Smooth muscle cell (in vitro differentiated cells): ENCODE measurements around the gene RPS6KA3. TPM values are rescaled to one million over a fixed set of nuclear protein-coding genes. Genes with fewer than 3 reads are reported as not detected.

Experiments
- DNase-seq: peaks from one replicate; lab custom pipeline; 2025; ENCODE audit not compliant: unreplicated experiment; lab: John Stamatoyannopoulos, UW
- H2AFZ ChIP-seq: fragments of 200-600 bp; sonication (generic); 2 replicates; pipeline ENCODE4 v1.6.0; 2016; ENCODE audit warnings: antibody characterized with exemption, low read depth, mild to moderate bottlenecking
- H3F3A ChIP-seq: fragments of 200-600 bp; sonication (generic); 2 replicates; pipeline ENCODE4 v1.6.0; 2017; ENCODE audit warnings: antibody characterized with exemption, low read depth
- H3K27ac ChIP-seq: fragments of 200-600 bp; sonication (generic); 2 replicates; pipeline ENCODE4 v1.5.1; 2016; ENCODE audit warnings: low read depth, mild to moderate bottlenecking
- H3K27me3 ChIP-seq: fragments of 200-600 bp; sonication (generic); 2 replicates; pipeline ENCODE4 v1.6.1; 2016; ENCODE audit warnings: low read depth, mild to moderate bottlenecking
- H3K36me3 ChIP-seq: fragments of 200-600 bp; sonication (generic); 2 replicates; pipeline ENCODE4 v1.5.1; 2016; ENCODE audit warnings: low read depth
- H3K4me1 ChIP-seq: fragments of 200-600 bp; sonication (generic); 2 replicates; pipeline ENCODE4 v1.5.1; 2016; ENCODE audit warnings: low read depth
- H3K4me2 ChIP-seq: fragments of 200-600 bp; sonication (generic); 2 replicates; pipeline ENCODE4 v1.6.0; 2016; ENCODE audit warnings: mild to moderate bottlenecking
- H3K4me3 ChIP-seq: fragments of 200-600 bp; sonication (generic); 2 replicates; pipeline ENCODE4 v1.5.1; 2016; ENCODE audit warnings: mild to moderate bottlenecking
- H3K79me2 ChIP-seq: fragments of 200-600 bp; sonication (generic); 2 replicates; pipeline ENCODE4 v1.6.0; 2016; ENCODE audit warnings: low read depth, mild to moderate bottlenecking
- H3K9ac ChIP-seq: fragments of 200-600 bp; sonication (generic); 2 replicates; pipeline ENCODE4 v1.6.0; 2016; ENCODE audit warnings: low read depth
- H3K9me3 ChIP-seq: fragments of 200-600 bp; sonication (generic); replicated peaks from 2 replicates; pipeline ENCODE4 v1.5.1; 2016; ENCODE audit warnings: low read depth
- H4K20me1 ChIP-seq: fragments of 200-600 bp; sonication (generic); 2 replicates; pipeline ENCODE4 v1.6.0; 2016; ENCODE audit warnings: low read depth
- WGBS: methylation state at CpG from one replicate; pipeline ENCODE4 v1.1.7; 2016; ENCODE audit warnings: low lambda C conversion rate; 5-methylcytosine and 5-hydroxymethylcytosine counted together
- polyA plus RNA-seq: library from polyadenylated mRNA; unstranded; fragments of >200 nt; fragmentation: Nextera tagmentation; extraction: Ambion mirVana; gene quantifications from 2 replicates; pipeline ENCODE4 v1.2.1, GENCODE V29; 2016
- total RNA-seq: library from RNA; depleted of rRNA; stranded (reverse); fragments of >200 nt; gene quantifications from 2 replicates; pipeline ENCODE4 v1.2.3, GENCODE V29; 2014
- TF ChIP-seq, protein P1 (sequence below): fragments of 200-600 bp; sonication (generic); IDR thresholded peaks from 2 replicates; pipeline ENCODE4 v1.5.1; 2017; ENCODE audit warnings: borderline replicate concordance, mild to moderate bottlenecking, antibody characterized with exemption; ENCODE audit not compliant: insufficient read depth, poor library complexity, severe bottlenecking

The RPS6KA3 gene
- total and polyA plus RNA-seq, 2 experiments from 2014 or later, result 15.4 to 37.2 TPM

DNA sequence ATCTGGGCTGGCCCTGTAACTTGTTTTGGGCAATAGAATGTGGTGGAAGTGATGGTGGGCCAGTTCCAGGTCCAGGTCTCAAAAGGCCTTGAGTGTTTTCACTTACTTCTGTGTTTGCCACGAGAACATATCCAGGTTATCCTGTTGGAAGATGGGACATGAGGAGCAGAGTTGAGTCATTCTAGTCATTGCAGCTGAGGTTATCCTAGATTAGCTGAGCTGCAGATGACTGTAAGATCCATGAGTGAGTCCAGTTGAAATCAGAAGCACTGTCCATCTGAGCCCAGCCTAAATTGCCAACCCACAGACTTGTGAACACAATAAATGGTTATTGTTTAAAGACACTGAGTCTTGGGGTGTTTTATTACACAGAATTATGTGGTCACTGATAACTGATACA is 45.3 kb upstream of the RPS6KA3 start:
- DNase-seq, result no peak
- WGBS, result 42% methylated on average over 1 of the region's 1 CpG
- Histone ChIP-seq H3K36me3 (no peaks in the 10 kb centered on the region), H3K4me3 (no peak overlapping the region), H3K79me2 (no peaks in the 10 kb centered on the region), H3K27ac (no peak overlapping the region), H3K9ac (no peak overlapping the region), H3F3A (no peaks in the 10 kb centered on the region), H3K27me3 (no peaks in the 10 kb centered on the region), H2AFZ (no peak overlapping the region), H4K20me1 (no peaks in the 10 kb centered on the region), H3K4me2 (no peak overlapping the region), H3K9me3 (no peaks in the 10 kb centered on the region), H3K4me1 (no peaks in the 10 kb centered on the region)
- TF ChIP-seq, protein P1, sequence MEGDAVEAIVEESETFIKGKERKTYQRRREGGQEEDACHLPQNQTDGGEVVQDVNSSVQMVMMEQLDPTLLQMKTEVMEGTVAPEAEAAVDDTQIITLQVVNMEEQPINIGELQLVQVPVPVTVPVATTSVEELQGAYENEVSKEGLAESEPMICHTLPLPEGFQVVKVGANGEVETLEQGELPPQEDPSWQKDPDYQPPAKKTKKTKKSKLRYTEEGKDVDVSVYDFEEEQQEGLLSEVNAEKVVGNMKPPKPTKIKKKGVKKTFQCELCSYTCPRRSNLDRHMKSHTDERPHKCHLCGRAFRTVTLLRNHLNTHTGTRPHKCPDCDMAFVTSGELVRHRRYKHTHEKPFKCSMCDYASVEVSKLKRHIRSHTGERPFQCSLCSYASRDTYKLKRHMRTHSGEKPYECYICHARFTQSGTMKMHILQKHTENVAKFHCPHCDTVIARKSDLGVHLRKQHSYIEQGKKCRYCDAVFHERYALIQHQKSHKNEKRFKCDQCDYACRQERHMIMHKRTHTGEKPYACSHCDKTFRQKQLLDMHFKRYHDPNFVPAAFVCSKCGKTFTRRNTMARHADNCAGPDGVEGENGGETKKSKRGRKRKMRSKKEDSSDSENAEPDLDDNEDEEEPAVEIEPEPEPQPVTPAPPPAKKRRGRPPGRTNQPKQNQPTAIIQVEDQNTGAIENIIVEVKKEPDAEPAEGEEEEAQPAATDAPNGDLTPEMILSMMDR, result no peak

DNA sequence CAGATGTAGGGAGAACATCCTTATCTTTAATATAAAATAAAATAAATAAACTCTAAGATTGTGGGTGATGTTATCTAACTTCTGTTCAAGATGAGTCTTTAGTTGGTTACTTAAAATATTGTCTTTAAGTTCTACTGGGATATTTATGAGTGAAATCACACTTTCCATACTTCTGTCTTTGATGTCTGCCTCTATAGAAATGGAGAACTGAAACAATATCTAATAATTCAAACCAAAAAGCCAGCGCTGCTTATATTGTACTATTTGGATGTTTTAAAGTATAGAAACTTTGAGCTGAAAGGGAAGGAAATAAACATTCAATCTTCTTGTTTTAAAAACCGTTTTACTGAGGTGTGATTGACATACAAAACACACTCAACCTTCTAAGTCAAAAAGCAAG is 44.8 kb upstream of the RPS6KA3 start:
- Histone ChIP-seq H3K4me2 (no peak overlapping the region), H3F3A (no peaks in the 10 kb centered on the region), H3K27ac (no peak overlapping the region), H4K20me1 (no peaks in the 10 kb centered on the region), H3K4me1 (no peaks in the 10 kb centered on the region), H3K27me3 (no peaks in the 10 kb centered on the region), H3K79me2 (no peaks in the 10 kb centered on the region), H3K4me3 (no peak overlapping the region), H3K36me3 (no peaks in the 10 kb centered on the region), H2AFZ (no peak overlapping the region), H3K9me3 (no peaks in the 10 kb centered on the region), H3K9ac (no peak overlapping the region)
- TF ChIP-seq, protein P1, result no peak
- WGBS, result 64% methylated on average over 2 of the region's 2 CpGs
- DNase-seq, result no peak

DNA sequence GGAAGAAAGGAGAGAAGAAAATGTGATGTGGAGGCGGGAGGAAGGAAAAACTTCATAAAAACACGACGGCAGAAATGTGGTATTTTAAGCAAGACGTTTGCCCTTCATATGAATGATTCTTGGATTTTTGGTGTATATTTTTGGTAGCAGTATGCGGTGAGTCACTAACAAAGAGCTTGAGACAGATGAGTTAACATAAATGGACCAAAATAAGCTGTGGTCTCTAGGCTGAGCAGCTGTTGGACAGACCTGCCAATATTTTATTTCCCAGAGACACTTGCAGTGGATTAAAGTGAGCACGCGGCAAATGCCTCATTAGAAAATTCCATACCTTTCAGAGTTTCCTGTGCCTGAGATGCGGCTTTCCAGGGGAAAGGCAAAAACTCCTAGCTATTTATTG is 43.1 kb upstream of the RPS6KA3 start:
- Histone ChIP-seq H3K4me1 (no peaks in the 10 kb centered on the region), H2AFZ (no peak overlapping the region)
- TF ChIP-seq, protein P1, result no peak

DNA sequence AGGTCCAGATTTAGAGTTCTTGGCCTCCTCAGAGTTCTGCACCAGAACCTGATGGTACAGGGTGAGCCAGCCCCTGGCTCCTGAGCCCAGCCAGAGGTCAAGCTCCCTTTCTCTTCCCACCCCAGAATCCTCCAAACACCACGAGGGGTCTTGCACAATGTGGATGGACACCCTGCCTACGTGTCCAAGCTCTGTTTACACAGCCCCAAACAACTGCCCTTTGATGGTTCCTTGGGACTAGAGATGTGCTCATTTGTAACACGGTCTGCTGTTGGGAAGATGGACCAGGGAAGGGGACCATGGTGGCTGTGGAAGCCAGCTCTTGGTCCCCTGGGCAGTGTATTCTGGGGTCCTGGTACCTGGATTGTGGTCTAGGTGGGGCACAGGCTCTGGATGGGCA is 40.0 kb upstream of the RPS6KA3 start:
- no peaks in the 10 kb centered on the region for H3K9me3 ChIP-seq
- H3K27me3 ChIP-seq, result no peaks in the 10 kb centered on the region
- H3K4me1 ChIP-seq, result no peaks in the 10 kb centered on the region
- H3K27ac ChIP-seq, result no peak overlapping the region
- H3K4me2 ChIP-seq, result no peak overlapping the region
- H2AFZ ChIP-seq, result no peak overlapping the region
- no peaks in the 10 kb centered on the region for H3K79me2 ChIP-seq
- H4K20me1 ChIP-seq, result no peaks in the 10 kb centered on the region
- H3K9ac ChIP-seq, result no peak overlapping the region
- H3F3A ChIP-seq, result no peaks in the 10 kb centered on the region
- H3K4me3 ChIP-seq, result no peak overlapping the region
- TF ChIP-seq, protein P1, result no peak
- 53% methylated on average over 3 of the region's 3 CpGs for WGBS
- H3K36me3 ChIP-seq, result no peaks in the 10 kb centered on the region
- DNase-seq, result no peak

More for the DNA sequence above, 43.1 kb upstream of the RPS6KA3 start:
- Histone ChIP-seq H3K9me3 (no peaks in the 10 kb centered on the region), H3K27ac (no peak overlapping the region), H3F3A (no peaks in the 10 kb centered on the region), H3K79me2 (no peaks in the 10 kb centered on the region), H3K9ac (no peak overlapping the region), H3K27me3 (no peaks in the 10 kb centered on the region), H3K4me3 (no peak overlapping the region), H3K36me3 (no peaks in the 10 kb centered on the region), H3K4me2 (no peak overlapping the region), H4K20me1 (no peaks in the 10 kb centered on the region)
- DNase-seq, result no peak
- 71% methylated on average over 8 of the region's 8 CpGs for WGBS
